PC-3 (cell line): Measurements from ENCODE around the gene IGDCC3. TPM values are rescaled to one million over a fixed set of nuclear protein-coding genes. Genes with fewer than 3 reads are reported as not detected.

Experiments
- ATAC-seq: fragments of 200-7000 bp; cut with Tn5 transposase; 2 replicates; pipeline ENCODE4 v1.9.1; 2020; ENCODE audit warnings: mild to moderate bottlenecking, moderate library complexity
- BruUV-seq: library from RNA; stranded (reverse); fragments of 400-500 nt; replicated peaks from 2 replicates; lab custom pipeline; 2021; lab: Mats Ljungman, UMichigan
- CTCF ChIA-PET: fragments of 300-600 bp; sonication (Branson Sonifier 250); formaldehyde crosslinking; loops from one replicate; lab custom pipeline; 2022; ENCODE audit warnings: antibody characterized with exemption; lab: Charles Lee
- POLR2A ChIA-PET: fragments of 300-600 bp; sonication (Branson Sonifier 250); formaldehyde crosslinking; loops from one replicate; lab custom pipeline; 2022; ENCODE audit warnings: antibody characterized with exemption; ENCODE audit not compliant: unreplicated experiment; lab: Charles Lee
- DNase-seq: peaks from one replicate; pipeline ENCODE4 v3.0.0-alpha.2; 2015
- H2AFZ ChIP-seq: fragments of 300-600 bp; sonication (generic); 2 replicates; pipeline ENCODE4 v1.6.0; 2016; ENCODE audit warnings: antibody characterized with exemption, low read length
- H3F3A ChIP-seq: fragments of 300-600 bp; sonication (generic); one replicate; pipeline ENCODE4 v1.6.0; 2017; ENCODE audit warnings: antibody characterized with exemption, low read length, control low read depth, mild to moderate bottlenecking; ENCODE audit not compliant: unreplicated experiment
- H3K27ac ChIP-seq: fragments of 300-600 bp; sonication (generic); 2 replicates; pipeline ENCODE4 v1.5.1; 2016; ENCODE audit warnings: mild to moderate bottlenecking, low read length
- H3K27me3 ChIP-seq: fragments of 300-600 bp; sonication (generic); 2 replicates; pipeline ENCODE4 v1.6.1; 2016; ENCODE audit warnings: low read length, mixed read lengths
- H3K36me3 ChIP-seq: fragments of 300-600 bp; sonication (generic); 2 replicates; pipeline ENCODE4 v1.6.1; 2016; ENCODE audit warnings: low read depth, mixed run types, low read length, mixed read lengths
- H3K4me1 ChIP-seq: fragments of 300-600 bp; sonication (generic); 2 replicates; pipeline ENCODE4 v1.5.1; 2016; ENCODE audit warnings: low read length; ENCODE audit not compliant: insufficient read depth
- H3K4me2 ChIP-seq: fragments of 300-600 bp; sonication (generic); 2 replicates; pipeline ENCODE4 v1.6.0; 2016; ENCODE audit warnings: low read length
- H3K4me3 ChIP-seq: fragments of 300-600 bp; sonication (generic); 2 replicates; pipeline ENCODE4 v1.5.1; 2016; ENCODE audit warnings: mild to moderate bottlenecking, low read length, mixed read lengths
- H3K79me2 ChIP-seq: fragments of 300-600 bp; sonication (generic); 2 replicates; pipeline ENCODE4 v1.6.1; 2017; ENCODE audit warnings: low read length, mixed read lengths
- H3K9ac ChIP-seq: fragments of 300-600 bp; sonication (generic); 2 replicates; pipeline ENCODE4 v1.6.0; 2016; ENCODE audit warnings: mild to moderate bottlenecking, low read length
- H3K9me2 ChIP-seq: fragments of 300-600 bp; sonication (generic); replicated peaks from 2 replicates; pipeline ENCODE4 v1.6.1; 2016; ENCODE audit warnings: mixed run types, low read length, mixed read lengths
- H3K9me3 ChIP-seq: fragments of 300-600 bp; sonication (generic); 2 replicates; pipeline ENCODE4 v1.6.1; 2016; ENCODE audit warnings: low read length, mixed read lengths
- H4K20me1 ChIP-seq: fragments of 300-600 bp; sonication (generic); 2 replicates; pipeline ENCODE4 v1.6.1; 2016; ENCODE audit warnings: low read length, mixed read lengths
- CTCF ChIP-seq: fragments of 300-600 bp; sonication (generic); conservative IDR thresholded peaks from 2 replicates; pipeline ENCODE4 v1.5.1; 2017; ENCODE audit warnings: antibody characterized with exemption, low read depth, mild to moderate bottlenecking, low read length
- EZH2 ChIP-seq: fragments of 300-600 bp; sonication (generic); IDR thresholded peaks from one replicate; pipeline ENCODE4 v1.6.1; 2017; ENCODE audit warnings: antibody characterized with exemption, mild to moderate bottlenecking, low read length; ENCODE audit not compliant: unreplicated experiment
- EZH2phosphoT487 ChIP-seq: fragments of 300-600 bp; sonication (generic); IDR thresholded peaks from 2 replicates; pipeline ENCODE4 v1.6.1; 2018; ENCODE audit warnings: mild to moderate bottlenecking, antibody characterized with exemption, low read length, borderline replicate concordance
- intact Hi-C: fragments of 100-400 bp; cut with micrococcal nuclease; formaldehyde crosslinking; loops from 2 replicates; pipeline ENCODE4 v1.9.0; 2023
- total RNA-seq: library from RNA; depleted of rRNA; stranded (reverse); fragments of >200 nt; gene quantifications from 2 replicates; pipeline ENCODE4 v1.2.3, GENCODE V29; 2014

IGDCC3 gene
- total RNA-seq, 1 experiment from 2014 or later, result not detected

GRCh38 chr15:65339416-65339815 is 38.4 kb downstream of the IGDCC3 start:
- no TSS peak for BruUV-seq
- no peaks in the 10 kb centered on the region for H4K20me1 ChIP-seq
- ChIA-PET CTCF (no interaction called here), POLR2A (no interaction called here)
- no peak overlapping the region for H3K27ac ChIP-seq
- H3K79me2 ChIP-seq, result no peaks in the 10 kb centered on the region
- H3K4me1 ChIP-seq, result no peaks in the 10 kb centered on the region
- TF ChIP-seq EZH2phosphoT487 (no peak), CTCF (no peak), EZH2 (no peak)
- no peak overlapping the region for H3K4me3 ChIP-seq
- DNase-seq (no peak), ATAC-seq (no peak)
- H2AFZ ChIP-seq, result no peak overlapping the region
- H3K9me2 ChIP-seq, result no peaks in the 10 kb centered on the region
- no peak overlapping the region for H3K9ac ChIP-seq
- H3F3A ChIP-seq, result no peaks in the 10 kb centered on the region
- no peaks in the 10 kb centered on the region for H3K36me3 ChIP-seq
- no peak overlapping the region for H3K4me2 ChIP-seq
- no peaks in the 10 kb centered on the region for H3K9me3 ChIP-seq
- no peaks in the 10 kb centered on the region for H3K27me3 ChIP-seq
- intact Hi-C loops, result no loop called here

GRCh38 chr15:65338823-65339222 is 39.0 kb downstream of the IGDCC3 start:
- no peak for DNase-seq
- no peaks in the 10 kb centered on the region for H3K36me3 ChIP-seq
- H3K9ac ChIP-seq, result no peak overlapping the region
- ATAC-seq, result no peak
- no peaks in the 10 kb centered on the region for H3K9me3 ChIP-seq
- no TSS peak for BruUV-seq
- no peak overlapping the region for H3K4me2 ChIP-seq
- CTCF ChIA-PET, result no interaction called here
- TF ChIP-seq EZH2phosphoT487 (no peak), EZH2 (no peak), CTCF (no peak)
- POLR2A ChIA-PET, result no interaction called here
- H3K9me2 ChIP-seq, result no peaks in the 10 kb centered on the region
- H2AFZ ChIP-seq, result no peak overlapping the region
- intact Hi-C loops, result no loop called here
- no peak overlapping the region for H3K4me3 ChIP-seq
- H3K4me1 ChIP-seq, result no peaks in the 10 kb centered on the region
- H3K27ac ChIP-seq, result no peak overlapping the region
- H4K20me1 ChIP-seq, result no peaks in the 10 kb centered on the region
- no peaks in the 10 kb centered on the region for H3K27me3 ChIP-seq
- no peaks in the 10 kb centered on the region for H3F3A ChIP-seq
- H3K79me2 ChIP-seq, result no peaks in the 10 kb centered on the region

GRCh38 chr15:65338366-65338765 is 39.4 kb downstream of the IGDCC3 start:
- Histone ChIP-seq H4K20me1 (no peaks in the 10 kb centered on the region), H3K9ac (no peak overlapping the region), H3K4me1 (no peaks in the 10 kb centered on the region), H3K36me3 (no peaks in the 10 kb centered on the region), H3K79me2 (no peaks in the 10 kb centered on the region), H2AFZ (no peak overlapping the region), H3K4me2 (no peak overlapping the region), H3F3A (no peaks in the 10 kb centered on the region), H3K27me3 (no peaks in the 10 kb centered on the region), H3K27ac (no peak overlapping the region), H3K9me3 (no peaks in the 10 kb centered on the region), H3K9me2 (no peaks in the 10 kb centered on the region), H3K4me3 (no peak overlapping the region)
- ChIA-PET POLR2A (no interaction called here), CTCF (no interaction called here)
- DNase-seq, result no peak
- TF ChIP-seq EZH2phosphoT487 (no peak), CTCF (no peak), EZH2 (no peak)
- no peak for ATAC-seq
- intact Hi-C loops, result no loop called here
- no TSS peak for BruUV-seq
